ENCODE data around the gene COL24A1. TPM values are rescaled to one million over a fixed set of nuclear protein-coding genes. Genes with fewer than 3 reads are reported as not detected.

COL24A1 gene
- total RNA-seq, 1 experiment from 2014 or later: 0.15 TPM

DNA sequence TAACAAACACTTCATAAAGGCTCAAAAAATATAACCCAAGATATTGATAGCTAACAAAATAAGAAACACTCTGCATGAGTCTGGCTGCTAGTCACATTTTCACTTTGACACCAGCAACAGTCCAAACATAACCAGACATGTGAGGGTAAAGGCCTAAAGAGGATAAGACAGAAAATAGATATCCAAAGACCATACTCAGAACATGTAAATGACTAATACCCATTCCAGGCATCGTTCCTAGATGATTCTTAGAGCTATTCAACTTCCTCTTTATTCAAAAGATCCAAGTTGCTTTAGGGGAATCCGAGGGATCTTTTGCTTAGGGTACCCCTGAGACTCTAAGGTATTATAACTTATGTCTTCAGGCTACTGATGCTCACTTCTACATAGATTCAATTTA is 5.1 kb downstream of the COL24A1 start:
- H3K9me3 ChIP-seq (ENCODE audit: low read depth, low read length, poor library complexity, severe bottlenecking): no peaks in the 10 kb centered on the region
- H3K27ac ChIP-seq (ENCODE audit: low read depth, low read length, poor library complexity, severe bottlenecking): no peak overlapping the region
- no peak overlapping the region for H3K4me3 ChIP-seq (ENCODE audit: low read depth, low read length, poor library complexity, severe bottlenecking)
- intact Hi-C loops (cut with micrococcal nuclease; ENCODE audit: unreplicated experiment): loop anchor here (10.0 kb wide), 1 partner anchor 203 kb away; no protein-coding TSS in a partner anchor
- TF ChIP-seq EZH2 (IDR thresholded peaks at IDR 0.05; ENCODE audit: borderline replicate concordance, low read depth, low read length, poor library complexity, severe bottlenecking): no peak
- TF ChIP-seq, protein P1, sequence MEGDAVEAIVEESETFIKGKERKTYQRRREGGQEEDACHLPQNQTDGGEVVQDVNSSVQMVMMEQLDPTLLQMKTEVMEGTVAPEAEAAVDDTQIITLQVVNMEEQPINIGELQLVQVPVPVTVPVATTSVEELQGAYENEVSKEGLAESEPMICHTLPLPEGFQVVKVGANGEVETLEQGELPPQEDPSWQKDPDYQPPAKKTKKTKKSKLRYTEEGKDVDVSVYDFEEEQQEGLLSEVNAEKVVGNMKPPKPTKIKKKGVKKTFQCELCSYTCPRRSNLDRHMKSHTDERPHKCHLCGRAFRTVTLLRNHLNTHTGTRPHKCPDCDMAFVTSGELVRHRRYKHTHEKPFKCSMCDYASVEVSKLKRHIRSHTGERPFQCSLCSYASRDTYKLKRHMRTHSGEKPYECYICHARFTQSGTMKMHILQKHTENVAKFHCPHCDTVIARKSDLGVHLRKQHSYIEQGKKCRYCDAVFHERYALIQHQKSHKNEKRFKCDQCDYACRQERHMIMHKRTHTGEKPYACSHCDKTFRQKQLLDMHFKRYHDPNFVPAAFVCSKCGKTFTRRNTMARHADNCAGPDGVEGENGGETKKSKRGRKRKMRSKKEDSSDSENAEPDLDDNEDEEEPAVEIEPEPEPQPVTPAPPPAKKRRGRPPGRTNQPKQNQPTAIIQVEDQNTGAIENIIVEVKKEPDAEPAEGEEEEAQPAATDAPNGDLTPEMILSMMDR (conservative IDR thresholded peaks at IDR 0.05; ENCODE audit: low read depth, low read length): no peak
- ChIA-PET POLR2A (ENCODE audit: low non-redundant PET) (no interaction called here), CTCF (no interaction called here)
- no TSS peak for BruUV-seq (replicated peaks)
- peaks cover 8% of the 10 kb centered on the region for H3K4me1 ChIP-seq (ENCODE audit: insufficient read depth, low read length, poor library complexity, severe bottlenecking)
- DNase-seq (ENCODE audit: low spot score): no peak
- no peaks in the 10 kb centered on the region for H3K36me3 ChIP-seq (ENCODE audit: insufficient read depth, low read length, poor library complexity, severe bottlenecking)
- H3K27me3 ChIP-seq (replicated peaks; ENCODE audit: insufficient read depth, low read depth, low read length, poor library complexity): peaks cover 15% of the 10 kb centered on the region

DNA sequence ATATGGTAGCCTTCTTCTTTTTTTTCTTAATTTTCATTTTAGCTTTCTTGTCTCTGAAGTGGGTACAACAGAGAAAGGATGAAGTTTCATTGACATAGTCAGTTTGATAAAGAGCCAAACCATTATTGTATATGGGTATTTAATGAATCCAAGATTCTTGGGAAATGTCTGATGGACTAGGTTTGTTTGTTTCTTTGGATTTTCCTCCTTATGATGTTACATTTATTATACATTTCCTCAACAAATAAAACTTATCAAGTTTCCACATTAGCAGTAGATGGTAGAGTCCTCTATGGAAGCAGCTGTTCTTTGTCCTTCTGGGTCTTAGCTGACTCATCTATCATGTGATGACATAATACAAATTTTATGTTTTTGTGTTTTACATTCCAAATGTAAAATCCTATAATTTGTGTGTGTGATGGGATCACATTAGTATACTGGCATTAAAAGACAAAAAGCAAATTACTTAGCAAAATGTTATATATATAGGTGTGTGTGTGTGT is 6.0 kb downstream of the COL24A1 start:
- peaks cover under 1% of the 10 kb centered on the region for H3K4me1 ChIP-seq (ENCODE audit: insufficient read depth, low read length, poor library complexity, severe bottlenecking)
- no peak overlapping the region for H3K4me3 ChIP-seq (ENCODE audit: low read depth, low read length, poor library complexity, severe bottlenecking)
- no peaks in the 10 kb centered on the region for H3K9me3 ChIP-seq (ENCODE audit: low read depth, low read length, poor library complexity, severe bottlenecking)
- H3K27me3 ChIP-seq (replicated peaks; ENCODE audit: insufficient read depth, low read depth, low read length, poor library complexity): peaks cover 7% of the 10 kb centered on the region
- no TSS peak for BruUV-seq (replicated peaks)
- no peak overlapping the region for H3K27ac ChIP-seq (ENCODE audit: low read depth, low read length, poor library complexity, severe bottlenecking)
- H3K36me3 ChIP-seq (ENCODE audit: insufficient read depth, low read length, poor library complexity, severe bottlenecking): no peaks in the 10 kb centered on the region
- TF ChIP-seq EZH2 (IDR thresholded peaks at IDR 0.05; ENCODE audit: borderline replicate concordance, low read depth, low read length, poor library complexity, severe bottlenecking): no peak
- TF ChIP-seq, protein P1 (conservative IDR thresholded peaks at IDR 0.05; ENCODE audit: low read depth, low read length): no peak
- ChIA-PET POLR2A (ENCODE audit: low non-redundant PET) (no interaction called here), CTCF (no interaction called here)
- no peak for DNase-seq (ENCODE audit: low spot score)
- intact Hi-C loops (cut with micrococcal nuclease; ENCODE audit: unreplicated experiment): loop anchor here (10.0 kb wide), 1 partner anchor 204 kb away; no protein-coding TSS in a partner anchor

GRCh38 chr1:86149591-86149990 is 7.0 kb downstream of the COL24A1 start:
- intact Hi-C loops (cut with micrococcal nuclease; ENCODE audit: unreplicated experiment): no loop called here
- BruUV-seq (replicated peaks): no TSS peak
- no peak overlapping the region for H3K27ac ChIP-seq (ENCODE audit: low read depth, low read length, poor library complexity, severe bottlenecking)
- DNase-seq (ENCODE audit: low spot score): no peak
- H3K4me3 ChIP-seq (ENCODE audit: low read depth, low read length, poor library complexity, severe bottlenecking): no peak overlapping the region
- no peaks in the 10 kb centered on the region for H3K9me3 ChIP-seq (ENCODE audit: low read depth, low read length, poor library complexity, severe bottlenecking)
- H3K4me1 ChIP-seq (ENCODE audit: insufficient read depth, low read length, poor library complexity, severe bottlenecking): no peaks in the 10 kb centered on the region
- TF ChIP-seq EZH2 (IDR thresholded peaks at IDR 0.05; ENCODE audit: borderline replicate concordance, low read depth, low read length, poor library complexity, severe bottlenecking): no peak
- TF ChIP-seq, protein P1 (conservative IDR thresholded peaks at IDR 0.05; ENCODE audit: low read depth, low read length): no peak
- CTCF ChIA-PET: no interaction called here
- POLR2A ChIA-PET (ENCODE audit: low non-redundant PET): no interaction called here
- no peaks in the 10 kb centered on the region for H3K36me3 ChIP-seq (ENCODE audit: insufficient read depth, low read length, poor library complexity, severe bottlenecking)
- H3K27me3 ChIP-seq (replicated peaks; ENCODE audit: insufficient read depth, low read depth, low read length, poor library complexity): no peaks in the 10 kb centered on the region

All from A673 (cell line).